Measurements from ENCODE around the gene CGREF1.

CGREF1 gene

DNA sequence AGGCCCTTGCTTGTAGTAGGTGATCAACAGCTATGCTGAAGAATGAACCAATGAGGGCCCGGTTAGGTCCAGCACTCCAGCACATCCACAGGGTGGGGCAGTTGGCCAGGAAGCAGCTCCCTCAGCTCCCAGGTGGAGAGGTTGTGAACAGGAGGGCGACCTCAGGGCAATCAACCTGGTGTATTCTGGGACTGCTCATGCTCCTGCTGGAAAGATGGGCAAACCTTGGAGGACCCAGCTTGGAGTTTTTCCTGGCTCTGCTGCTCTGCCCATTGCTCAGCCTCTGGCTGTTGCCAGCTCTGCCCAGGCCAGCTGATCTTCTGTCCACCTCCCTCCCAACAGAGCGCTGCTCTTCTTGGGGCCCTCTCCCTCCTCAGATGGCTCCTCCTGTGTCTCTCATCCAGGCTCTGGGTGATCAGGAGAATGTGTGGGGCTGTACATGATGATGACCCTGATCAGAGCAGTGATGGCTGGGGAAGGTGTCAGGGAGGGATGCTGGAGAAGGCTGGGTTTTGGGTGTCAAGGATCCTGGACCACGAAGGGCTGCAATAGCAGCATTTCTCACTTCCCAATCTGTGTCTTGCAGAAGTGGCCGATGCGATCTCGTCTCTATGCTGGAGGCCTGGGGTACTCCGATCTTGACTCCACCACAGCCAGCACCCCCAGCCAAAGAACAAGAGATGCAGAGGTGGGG is 33.3 kb upstream of the CGREF1 start:
- no peaks in the 10 kb centered on the region for H3K9me3 ChIP-seq (ENCODE audit: control insufficient read depth, low read length)
- no peak overlapping the region for H3K27ac ChIP-seq (ENCODE audit: insufficient read depth, low read length, poor library complexity, severe bottlenecking)
- no peak for DNase-seq
- H3K4me3 ChIP-seq (ENCODE audit: insufficient read depth, low read depth, low read length, poor library complexity, severe bottlenecking), result no peak overlapping the region
- no peaks in the 10 kb centered on the region for H3K4me1 ChIP-seq (ENCODE audit: control insufficient read depth, insufficient read depth, low read length, poor library complexity, severe bottlenecking)
- H3K27me3 ChIP-seq (replicated peaks; ENCODE audit: control insufficient read depth, insufficient read depth, low read length, poor library complexity, severe bottlenecking), result peaks cover 3% of the 10 kb centered on the region
- H3K36me3 ChIP-seq (ENCODE audit: control insufficient read depth, insufficient read depth, low read length), result no peaks in the 10 kb centered on the region

DNA sequence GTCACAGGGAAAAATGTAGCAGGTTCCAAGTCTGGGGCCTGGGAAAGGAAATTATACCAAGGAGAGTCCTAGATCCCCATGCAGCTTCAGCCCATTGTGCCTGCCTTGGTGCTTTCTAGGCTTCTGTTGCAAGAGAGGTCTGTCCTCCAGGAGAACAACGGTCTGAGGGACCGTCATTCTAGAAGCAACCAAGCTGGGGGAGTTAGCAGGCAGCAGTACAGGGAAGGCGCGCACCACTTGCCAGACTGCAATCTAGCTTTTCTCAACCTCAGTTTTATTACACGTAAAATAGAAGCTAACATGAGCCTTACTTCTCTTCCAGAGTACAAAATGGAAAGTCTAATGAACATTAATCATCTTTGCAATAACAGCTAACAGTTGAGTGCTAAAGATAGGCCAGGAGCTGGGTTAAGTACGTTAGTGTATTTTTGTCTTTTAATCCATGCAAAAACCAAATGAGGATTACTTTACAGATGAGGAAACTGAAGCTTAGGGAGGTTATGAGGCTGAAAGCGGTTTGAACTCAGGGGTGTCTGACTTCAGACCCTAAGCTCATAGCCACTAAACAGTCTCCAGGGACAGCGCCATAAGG is 31.8 kb upstream of the CGREF1 start:
- Histone ChIP-seq H3K27ac (ENCODE audit: insufficient read depth, low read length, poor library complexity, severe bottlenecking) (no peak overlapping the region), H3K4me1 (ENCODE audit: control insufficient read depth, insufficient read depth, low read length, poor library complexity, severe bottlenecking) (no peaks in the 10 kb centered on the region), H3K36me3 (ENCODE audit: control insufficient read depth, insufficient read depth, low read length) (no peaks in the 10 kb centered on the region), H3K27me3 (replicated peaks; ENCODE audit: control insufficient read depth, insufficient read depth, low read length, poor library complexity, severe bottlenecking) (peaks cover 3% of the 10 kb centered on the region), H3K4me3 (ENCODE audit: insufficient read depth, low read depth, low read length, poor library complexity, severe bottlenecking) (no peak overlapping the region), H3K9me3 (ENCODE audit: control insufficient read depth, low read length) (no peaks in the 10 kb centered on the region)
- no peak for DNase-seq

DNA sequence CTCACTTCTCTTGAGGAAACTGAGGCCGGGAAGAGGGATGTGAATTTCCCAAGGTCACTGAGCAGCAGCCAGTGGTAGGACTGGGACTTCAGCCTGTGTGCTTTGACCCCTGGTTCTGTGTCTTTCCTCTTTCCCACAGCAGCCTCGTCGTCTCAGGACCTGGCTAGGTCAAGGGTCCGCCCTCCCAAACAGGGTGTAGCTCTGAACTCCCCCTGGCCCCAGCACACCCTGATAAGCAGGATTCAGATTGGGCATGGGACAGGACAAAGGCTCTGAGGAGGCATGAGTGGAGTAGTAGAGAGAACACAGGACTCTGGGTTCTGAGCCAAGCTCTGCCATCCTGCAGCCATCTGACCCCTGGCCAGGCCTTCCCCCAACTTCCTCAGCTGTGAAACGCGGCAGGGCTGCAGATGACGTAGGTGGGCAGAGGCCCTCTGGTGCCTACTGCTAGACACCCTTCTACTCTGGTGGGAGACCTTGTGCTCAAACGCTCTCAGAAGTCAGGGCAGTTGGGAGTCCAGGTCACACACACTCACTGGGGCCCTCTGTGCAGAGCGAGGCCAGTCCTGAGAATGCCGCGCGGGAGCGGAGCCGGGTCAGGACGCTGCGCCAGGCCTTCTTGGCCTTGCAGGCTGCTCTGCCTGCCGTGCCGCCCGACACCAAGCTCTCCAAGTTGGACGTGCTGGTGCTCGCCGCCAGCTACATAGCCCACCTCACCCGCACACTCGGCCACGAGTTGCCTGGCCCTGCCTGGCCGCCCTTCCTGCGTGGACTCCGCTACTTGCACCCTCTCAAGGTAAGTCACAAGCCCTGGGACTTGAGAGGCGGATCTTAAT is 30.9 kb upstream of the CGREF1 start:
- Histone ChIP-seq H3K27ac (ENCODE audit: insufficient read depth, low read length, poor library complexity, severe bottlenecking) (no peak overlapping the region), H3K36me3 (ENCODE audit: control insufficient read depth, insufficient read depth, low read length) (no peaks in the 10 kb centered on the region), H3K4me3 (ENCODE audit: insufficient read depth, low read depth, low read length, poor library complexity, severe bottlenecking) (no peak overlapping the region), H3K9me3 (ENCODE audit: control insufficient read depth, low read length) (no peaks in the 10 kb centered on the region), H3K4me1 (ENCODE audit: control insufficient read depth, insufficient read depth, low read length, poor library complexity, severe bottlenecking) (no peaks in the 10 kb centered on the region), H3K27me3 (replicated peaks; ENCODE audit: control insufficient read depth, insufficient read depth, low read length, poor library complexity, severe bottlenecking) (peaks cover 3% of the 10 kb centered on the region)
- DNase-seq, result no peak

DNA sequence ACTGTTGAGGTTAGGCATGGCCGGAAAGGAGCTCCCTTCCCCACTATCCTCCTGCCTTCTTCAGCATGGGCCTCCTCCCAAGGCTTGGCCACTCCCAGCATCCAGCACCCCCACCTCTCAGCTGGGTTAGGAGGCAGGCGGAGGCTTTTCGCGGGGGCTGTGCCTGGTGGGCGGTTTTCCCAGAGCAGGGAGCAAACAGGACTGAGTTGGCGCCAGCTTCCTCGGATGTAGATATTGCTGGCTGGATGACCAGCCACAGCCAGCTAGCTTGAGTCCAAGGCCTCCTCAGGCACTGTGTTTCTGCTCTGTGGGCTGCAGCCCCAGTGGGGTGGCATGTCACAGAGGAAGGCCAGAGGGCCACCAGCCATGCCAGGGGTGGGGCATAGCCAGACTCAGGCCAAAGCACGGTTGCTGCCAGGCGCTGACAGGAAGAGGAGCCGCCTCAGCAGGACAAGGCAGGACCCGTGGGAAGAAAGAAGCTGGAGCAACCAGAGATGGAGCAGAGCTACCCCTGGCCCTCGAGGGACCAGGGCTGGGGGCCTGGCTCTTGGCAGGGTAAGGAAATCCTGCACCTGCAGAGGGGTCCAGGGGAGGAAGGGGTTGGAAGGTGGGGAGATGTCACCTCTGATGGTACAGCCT is 30.0 kb upstream of the CGREF1 start, which contains the start of gene TCF23:
TCF23 (plus strand) TSS at position 204 of the 639 bp plus-strand sequence; CDS start at position 334, 130 bp downstream.
- Histone ChIP-seq H3K9me3 (ENCODE audit: control insufficient read depth, low read length) (no peaks in the 10 kb centered on the region), H3K4me1 (ENCODE audit: control insufficient read depth, insufficient read depth, low read length, poor library complexity, severe bottlenecking) (no peaks in the 10 kb centered on the region), H3K27me3 (replicated peaks; ENCODE audit: control insufficient read depth, insufficient read depth, low read length, poor library complexity, severe bottlenecking) (peaks cover 3% of the 10 kb centered on the region), H3K4me3 (ENCODE audit: insufficient read depth, low read depth, low read length, poor library complexity, severe bottlenecking) (no peak within 1 kb of the TSS), H3K36me3 (ENCODE audit: control insufficient read depth, insufficient read depth, low read length) (no peaks in the 10 kb centered on the region), H3K27ac (ENCODE audit: insufficient read depth, low read length, poor library complexity, severe bottlenecking) (no peak within 1 kb of the TSS)
- DNase-seq, result no peak

DNA sequence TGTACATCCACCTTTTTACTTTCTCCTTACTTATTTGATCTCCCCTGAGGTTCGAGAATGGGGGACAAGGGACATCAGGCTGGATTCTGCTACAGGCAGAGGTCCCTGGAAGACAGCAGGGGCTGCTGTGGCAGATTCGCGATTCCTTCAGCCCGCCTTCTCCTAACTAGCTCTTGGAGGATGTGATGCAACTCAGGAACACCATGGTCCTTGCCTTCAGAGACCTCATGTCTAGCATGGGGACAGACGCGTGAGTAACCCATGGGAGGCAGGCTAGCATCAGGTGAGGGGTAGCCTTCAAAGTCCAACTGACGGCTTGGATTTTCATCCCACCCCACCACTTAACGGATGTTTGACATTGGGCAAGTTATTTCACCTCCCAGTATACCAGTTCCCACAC is 29.0 kb upstream of the CGREF1 start:
- no peak overlapping the region for H3K4me3 ChIP-seq (ENCODE audit: insufficient read depth, low read depth, low read length, poor library complexity, severe bottlenecking)
- H3K27ac ChIP-seq (ENCODE audit: insufficient read depth, low read length, poor library complexity, severe bottlenecking), result no peak overlapping the region
- no peak for DNase-seq
- H3K4me1 ChIP-seq (ENCODE audit: control insufficient read depth, insufficient read depth, low read length, poor library complexity, severe bottlenecking), result no peaks in the 10 kb centered on the region
- H3K36me3 ChIP-seq (ENCODE audit: control insufficient read depth, insufficient read depth, low read length), result no peaks in the 10 kb centered on the region
- no peaks in the 10 kb centered on the region for H3K9me3 ChIP-seq (ENCODE audit: control insufficient read depth, low read length)
- peaks cover 3% of the 10 kb centered on the region for H3K27me3 ChIP-seq (replicated peaks; ENCODE audit: control insufficient read depth, insufficient read depth, low read length, poor library complexity, severe bottlenecking)

DNA sequence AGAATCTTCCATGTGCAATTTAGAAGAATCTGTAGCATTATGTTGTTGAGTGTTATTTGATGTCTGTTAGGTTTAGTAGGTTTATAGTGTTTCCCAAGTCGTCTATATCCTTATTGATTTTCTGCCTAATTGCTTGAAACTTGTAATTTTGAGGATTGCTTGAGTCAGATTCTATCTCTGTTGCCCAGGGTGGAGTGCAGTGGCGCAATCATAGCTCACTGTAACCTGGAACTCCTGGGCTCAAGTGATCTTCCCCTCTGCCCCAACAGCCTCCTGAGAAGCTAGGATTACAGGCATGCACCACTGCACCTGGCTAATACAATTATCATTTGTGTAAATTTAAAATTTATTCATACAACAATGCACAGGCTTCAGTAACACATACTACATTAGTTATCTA is 26.8 kb upstream of the CGREF1 start:
- no peaks in the 10 kb centered on the region for H3K36me3 ChIP-seq (ENCODE audit: control insufficient read depth, insufficient read depth, low read length)
- no peaks in the 10 kb centered on the region for H3K4me1 ChIP-seq (ENCODE audit: control insufficient read depth, insufficient read depth, low read length, poor library complexity, severe bottlenecking)
- H3K9me3 ChIP-seq (ENCODE audit: control insufficient read depth, low read length), result no peaks in the 10 kb centered on the region
- no peak overlapping the region for H3K4me3 ChIP-seq (ENCODE audit: insufficient read depth, low read depth, low read length, poor library complexity, severe bottlenecking)
- H3K27ac ChIP-seq (ENCODE audit: insufficient read depth, low read length, poor library complexity, severe bottlenecking), result no peak overlapping the region
- DNase-seq, result no peak
- H3K27me3 ChIP-seq (replicated peaks; ENCODE audit: control insufficient read depth, insufficient read depth, low read length, poor library complexity, severe bottlenecking), result peaks cover 3% of the 10 kb centered on the region

DNA sequence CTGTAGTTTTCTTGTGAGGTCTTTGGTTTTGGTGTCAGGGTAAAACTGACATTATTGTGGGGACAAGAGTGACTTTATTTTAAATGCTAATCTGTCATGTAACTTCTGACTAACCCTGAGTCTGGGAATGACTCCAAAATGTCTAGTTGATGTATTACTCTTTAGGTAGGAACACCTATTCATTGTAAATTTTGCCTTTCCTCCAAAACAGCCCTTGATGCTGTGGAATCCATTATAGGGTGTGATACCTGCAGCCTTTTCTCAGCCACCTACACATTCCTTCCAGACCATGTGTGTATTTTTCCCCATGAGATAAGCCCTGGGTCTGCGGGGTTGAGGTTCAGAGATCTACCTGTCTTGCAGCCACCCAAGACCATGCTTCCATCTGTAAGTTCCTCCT is 24.4 kb upstream of the CGREF1 start:
- Histone ChIP-seq H3K9me3 (ENCODE audit: control insufficient read depth, low read length) (no peaks in the 10 kb centered on the region), H3K36me3 (ENCODE audit: control insufficient read depth, insufficient read depth, low read length) (no peaks in the 10 kb centered on the region), H3K4me1 (ENCODE audit: control insufficient read depth, insufficient read depth, low read length, poor library complexity, severe bottlenecking) (no peaks in the 10 kb centered on the region), H3K4me3 (ENCODE audit: insufficient read depth, low read depth, low read length, poor library complexity, severe bottlenecking) (no peak overlapping the region), H3K27me3 (replicated peaks; ENCODE audit: control insufficient read depth, insufficient read depth, low read length, poor library complexity, severe bottlenecking) (no peaks in the 10 kb centered on the region), H3K27ac (ENCODE audit: insufficient read depth, low read length, poor library complexity, severe bottlenecking) (no peak overlapping the region)
- DNase-seq, result no peak

DNA sequence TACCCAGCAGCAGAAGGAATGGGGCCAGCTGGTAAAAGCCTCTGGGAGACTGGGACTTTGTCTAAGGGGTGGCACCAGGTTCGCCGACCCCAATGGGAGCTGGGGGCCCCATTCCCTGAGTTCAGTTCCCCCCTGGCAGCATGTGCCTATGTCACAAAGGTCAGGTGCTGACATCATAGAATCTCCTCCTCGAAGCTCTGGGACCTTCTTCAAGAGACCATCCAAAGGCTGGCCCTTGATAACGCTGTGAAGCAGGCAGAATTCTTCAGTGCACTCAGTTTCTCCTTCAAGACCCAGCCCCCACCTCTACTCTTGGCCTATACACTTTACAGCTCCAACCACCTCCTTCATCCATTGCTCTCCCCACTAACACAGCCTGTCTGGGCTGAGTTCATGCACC is 20.4 kb upstream of the CGREF1 start, which contains the start of gene PRR30:
PRR30 (minus strand) TSS at position 101 of the 400 bp plus-strand sequence. CDS start 1,081 bp downstream, outside the sequence.
- H3K27me3 ChIP-seq (replicated peaks; ENCODE audit: control insufficient read depth, insufficient read depth, low read length, poor library complexity, severe bottlenecking), result no peaks in the 10 kb centered on the region
- DNase-seq, result no peak
- no peaks in the 10 kb centered on the region for H3K36me3 ChIP-seq (ENCODE audit: control insufficient read depth, insufficient read depth, low read length)
- no peaks in the 10 kb centered on the region for H3K9me3 ChIP-seq (ENCODE audit: control insufficient read depth, low read length)
- H3K4me1 ChIP-seq (ENCODE audit: control insufficient read depth, insufficient read depth, low read length, poor library complexity, severe bottlenecking), result no peaks in the 10 kb centered on the region
- no peak within 1 kb of the TSS for H3K4me3 ChIP-seq (ENCODE audit: insufficient read depth, low read depth, low read length, poor library complexity, severe bottlenecking)
- no peak within 1 kb of the TSS for H3K27ac ChIP-seq (ENCODE audit: insufficient read depth, low read length, poor library complexity, severe bottlenecking)

GRCh38 chr2:27138111-27138510 is 19.2 kb upstream of the CGREF1 start:
- Histone ChIP-seq H3K27ac (ENCODE audit: insufficient read depth, low read length, poor library complexity, severe bottlenecking) (no peak overlapping the region), H3K36me3 (ENCODE audit: control insufficient read depth, insufficient read depth, low read length) (no peaks in the 10 kb centered on the region), H3K4me1 (ENCODE audit: control insufficient read depth, insufficient read depth, low read length, poor library complexity, severe bottlenecking) (peaks cover 9% of the 10 kb centered on the region), H3K27me3 (replicated peaks; ENCODE audit: control insufficient read depth, insufficient read depth, low read length, poor library complexity, severe bottlenecking) (no peaks in the 10 kb centered on the region), H3K4me3 (ENCODE audit: insufficient read depth, low read depth, low read length, poor library complexity, severe bottlenecking) (no peak overlapping the region), H3K9me3 (ENCODE audit: control insufficient read depth, low read length) (no peaks in the 10 kb centered on the region)
- DNase-seq, result no peak
